ENCODE results near the gene CDON.

Gene CDON

DNA sequence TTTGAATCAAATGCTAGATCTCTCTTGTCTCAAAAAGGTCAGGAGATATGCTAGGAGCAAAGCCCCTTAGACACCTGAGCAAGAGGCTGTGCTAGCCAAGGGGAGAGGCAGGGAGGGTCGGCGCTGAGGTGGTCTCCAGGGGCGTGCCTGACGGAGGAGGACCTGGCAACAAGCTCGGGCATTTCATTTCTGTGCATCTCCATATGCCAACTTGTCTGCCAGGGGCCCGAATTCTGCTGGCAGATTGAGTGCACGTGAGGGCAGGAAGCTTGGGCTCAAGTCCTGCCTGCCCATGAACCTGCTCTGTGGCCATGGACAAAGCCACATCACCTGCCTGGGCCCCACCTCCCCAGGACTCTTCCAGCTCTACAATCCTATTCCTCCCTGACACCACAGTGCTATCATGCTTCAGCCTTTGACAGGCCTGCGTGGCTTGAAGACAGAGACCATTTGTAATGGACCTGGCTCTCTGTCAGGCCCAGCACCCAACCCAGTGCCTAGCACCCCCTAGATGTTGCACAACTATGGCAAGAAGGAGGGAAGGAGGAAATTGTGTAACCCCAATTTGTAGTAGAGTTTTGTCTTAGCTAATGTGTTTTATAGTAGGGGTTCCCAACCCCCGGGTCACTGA lies 133.1 kb downstream of the CDON start:
- no peak for TF ChIP-seq FOXM1 (IDR thresholded peaks at IDR 0.05; ENCODE audit: borderline replicate concordance, low read depth)
- TF ChIP-seq RAD21 (IDR thresholded peaks at IDR 0.05; ENCODE audit: low read depth) = no peak
- TF ChIP-seq EGR1 (IDR thresholded peaks at IDR 0.05) = no peak
- TF ChIP-seq, protein P1, sequence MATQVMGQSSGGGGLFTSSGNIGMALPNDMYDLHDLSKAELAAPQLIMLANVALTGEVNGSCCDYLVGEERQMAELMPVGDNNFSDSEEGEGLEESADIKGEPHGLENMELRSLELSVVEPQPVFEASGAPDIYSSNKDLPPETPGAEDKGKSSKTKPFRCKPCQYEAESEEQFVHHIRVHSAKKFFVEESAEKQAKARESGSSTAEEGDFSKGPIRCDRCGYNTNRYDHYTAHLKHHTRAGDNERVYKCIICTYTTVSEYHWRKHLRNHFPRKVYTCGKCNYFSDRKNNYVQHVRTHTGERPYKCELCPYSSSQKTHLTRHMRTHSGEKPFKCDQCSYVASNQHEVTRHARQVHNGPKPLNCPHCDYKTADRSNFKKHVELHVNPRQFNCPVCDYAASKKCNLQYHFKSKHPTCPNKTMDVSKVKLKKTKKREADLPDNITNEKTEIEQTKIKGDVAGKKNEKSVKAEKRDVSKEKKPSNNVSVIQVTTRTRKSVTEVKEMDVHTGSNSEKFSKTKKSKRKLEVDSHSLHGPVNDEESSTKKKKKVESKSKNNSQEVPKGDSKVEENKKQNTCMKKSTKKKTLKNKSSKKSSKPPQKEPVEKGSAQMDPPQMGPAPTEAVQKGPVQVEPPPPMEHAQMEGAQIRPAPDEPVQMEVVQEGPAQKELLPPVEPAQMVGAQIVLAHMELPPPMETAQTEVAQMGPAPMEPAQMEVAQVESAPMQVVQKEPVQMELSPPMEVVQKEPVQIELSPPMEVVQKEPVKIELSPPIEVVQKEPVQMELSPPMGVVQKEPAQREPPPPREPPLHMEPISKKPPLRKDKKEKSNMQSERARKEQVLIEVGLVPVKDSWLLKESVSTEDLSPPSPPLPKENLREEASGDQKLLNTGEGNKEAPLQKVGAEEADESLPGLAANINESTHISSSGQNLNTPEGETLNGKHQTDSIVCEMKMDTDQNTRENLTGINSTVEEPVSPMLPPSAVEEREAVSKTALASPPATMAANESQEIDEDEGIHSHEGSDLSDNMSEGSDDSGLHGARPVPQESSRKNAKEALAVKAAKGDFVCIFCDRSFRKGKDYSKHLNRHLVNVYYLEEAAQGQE (IDR thresholded peaks at IDR 0.05; ENCODE audit: low read depth) = no peak
- TF ChIP-seq NFIC (IDR thresholded peaks at IDR 0.05) = no peak
- TF ChIP-seq TEAD4 (IDR thresholded peaks at IDR 0.05) = no peak
- no peak for TF ChIP-seq TAF1 (IDR thresholded peaks at IDR 0.05; ENCODE audit: low read depth)
- TF ChIP-seq ZBTB7A (IDR thresholded peaks at IDR 0.05; ENCODE audit: low read depth) = no peak
- no peak for TF ChIP-seq TCF12 (IDR thresholded peaks at IDR 0.05; ENCODE audit: low read depth)
- TF ChIP-seq USF1 (IDR thresholded peaks at IDR 0.05) = no peak
- TF ChIP-seq, protein P2, sequence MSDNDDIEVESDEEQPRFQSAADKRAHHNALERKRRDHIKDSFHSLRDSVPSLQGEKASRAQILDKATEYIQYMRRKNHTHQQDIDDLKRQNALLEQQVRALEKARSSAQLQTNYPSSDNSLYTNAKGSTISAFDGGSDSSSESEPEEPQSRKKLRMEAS (IDR thresholded peaks at IDR 0.05) = no peak
- TF ChIP-seq YY1 (IDR thresholded peaks at IDR 0.05; ENCODE audit: low read depth) = no peak
- no peak for TF ChIP-seq EP300 (IDR thresholded peaks at IDR 0.05; ENCODE audit: borderline replicate concordance)
- TF ChIP-seq CREB1 (IDR thresholded peaks at IDR 0.05; ENCODE audit: low read depth) = no peak
- no peak for TF ChIP-seq CEBPB (IDR thresholded peaks at IDR 0.05)

DNA sequence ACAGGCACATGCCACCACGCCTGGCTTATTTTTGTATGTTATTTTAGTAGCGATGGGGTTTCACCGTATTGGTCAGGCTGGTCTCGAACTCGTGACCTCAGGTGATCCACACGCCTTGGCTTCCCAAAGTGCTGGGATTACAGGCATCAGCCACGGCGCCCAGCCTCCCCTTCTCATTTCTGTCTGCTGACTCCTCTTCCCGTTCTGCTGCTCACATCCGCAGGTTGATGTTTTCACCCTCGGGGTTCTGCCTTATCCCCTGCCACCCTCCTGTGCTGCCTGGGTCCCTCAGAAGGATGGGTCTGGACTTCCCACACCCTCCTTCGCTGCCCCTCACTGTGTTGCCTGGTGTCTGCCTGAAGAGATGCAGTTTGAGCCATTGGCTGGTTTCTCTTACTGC lies 136.0 kb downstream of the CDON start:
- no peak for TF ChIP-seq RAD21 (IDR thresholded peaks at IDR 0.05; ENCODE audit: low read depth)
- TF ChIP-seq FOXM1 (IDR thresholded peaks at IDR 0.05; ENCODE audit: borderline replicate concordance, low read depth) = no peak
- TF ChIP-seq, protein P1 (IDR thresholded peaks at IDR 0.05; ENCODE audit: low read depth) = no peak
- TF ChIP-seq YY1 (IDR thresholded peaks at IDR 0.05; ENCODE audit: low read depth) = no peak
- no peak for TF ChIP-seq CREB1 (IDR thresholded peaks at IDR 0.05; ENCODE audit: low read depth)
- no peak for TF ChIP-seq EP300 (IDR thresholded peaks at IDR 0.05; ENCODE audit: borderline replicate concordance)
- TF ChIP-seq TEAD4 (IDR thresholded peaks at IDR 0.05) = no peak
- no peak for TF ChIP-seq TAF1 (IDR thresholded peaks at IDR 0.05; ENCODE audit: low read depth)
- TF ChIP-seq NFIC (IDR thresholded peaks at IDR 0.05) = no peak
- TF ChIP-seq USF1 (IDR thresholded peaks at IDR 0.05) = no peak
- TF ChIP-seq EGR1 (IDR thresholded peaks at IDR 0.05) = no peak
- TF ChIP-seq CEBPB (IDR thresholded peaks at IDR 0.05) = no peak
- TF ChIP-seq, protein P2 (IDR thresholded peaks at IDR 0.05) = no peak
- TF ChIP-seq TCF12 (IDR thresholded peaks at IDR 0.05; ENCODE audit: low read depth) = no peak
- no peak for TF ChIP-seq ZBTB7A (IDR thresholded peaks at IDR 0.05; ENCODE audit: low read depth)

DNA sequence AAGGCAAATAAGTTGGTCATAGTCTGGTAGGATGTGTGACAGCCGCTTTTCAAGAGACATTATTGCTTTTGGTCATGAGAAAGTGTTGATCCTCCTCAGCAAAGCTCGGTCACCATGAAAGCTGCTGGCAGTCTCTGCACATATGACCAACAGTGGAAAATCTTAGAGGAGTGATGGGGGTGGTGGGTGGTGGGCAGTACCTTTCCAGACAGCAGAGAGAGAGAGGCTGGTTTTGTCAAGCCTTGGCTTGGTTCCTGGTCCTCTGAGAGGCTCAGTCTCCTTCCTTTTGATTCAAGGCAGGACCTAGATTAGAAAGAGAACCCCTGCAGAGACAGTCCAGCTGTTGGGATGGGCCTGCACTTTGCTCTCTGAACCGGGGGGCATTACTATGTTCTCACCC lies 136.9 kb downstream of the CDON start:
- no peak for TF ChIP-seq TEAD4 (IDR thresholded peaks at IDR 0.05)
- TF ChIP-seq, protein P1 (IDR thresholded peaks at IDR 0.05; ENCODE audit: low read depth) = no peak
- TF ChIP-seq TAF1 (IDR thresholded peaks at IDR 0.05; ENCODE audit: low read depth) = no peak
- no peak for TF ChIP-seq FOXM1 (IDR thresholded peaks at IDR 0.05; ENCODE audit: borderline replicate concordance, low read depth)
- no peak for TF ChIP-seq RAD21 (IDR thresholded peaks at IDR 0.05; ENCODE audit: low read depth)
- no peak for TF ChIP-seq CEBPB (IDR thresholded peaks at IDR 0.05)
- TF ChIP-seq USF1 (IDR thresholded peaks at IDR 0.05) = no peak
- TF ChIP-seq ZBTB7A (IDR thresholded peaks at IDR 0.05; ENCODE audit: low read depth) = no peak
- no peak for TF ChIP-seq YY1 (IDR thresholded peaks at IDR 0.05; ENCODE audit: low read depth)
- TF ChIP-seq TCF12 (IDR thresholded peaks at IDR 0.05; ENCODE audit: low read depth) = no peak
- TF ChIP-seq NFIC (IDR thresholded peaks at IDR 0.05) = no peak
- no peak for TF ChIP-seq EP300 (IDR thresholded peaks at IDR 0.05; ENCODE audit: borderline replicate concordance)
- TF ChIP-seq, protein P2 (IDR thresholded peaks at IDR 0.05) = no peak
- no peak for TF ChIP-seq CREB1 (IDR thresholded peaks at IDR 0.05; ENCODE audit: low read depth)
- no peak for TF ChIP-seq EGR1 (IDR thresholded peaks at IDR 0.05)

Data from Ishikawa (cell line).